Adrenal gland (tissue), 12 donors: ENCODE measurements around the gene OSBPL10. TPM values are rescaled to one million over a fixed set of nuclear protein-coding genes. Genes with fewer than 3 reads are reported as not detected.

ENCODE experiments used
- DNase-seq, 7 donors: peaks; one replicate each; pipeline ENCODE4 v3.0.0-alpha.2; 2019 to 2020
- H3K27ac ChIP-seq, 5 donors: fragments of 200-600 bp; sonication (generic) in 4 of 5; 1 replicate in 3 of 5; 2 replicates in 2 of 5; pipeline versions ENCODE4 v1.5.1 to v1.8.0; 2016 to 2020; ENCODE audit warnings: mild to moderate bottlenecking in 1 of 5
- H3K27me3 ChIP-seq: fragments of 200-600 bp; 2 replicates; pipeline ENCODE4 v1.8.0; 2021
- H3K36me3 ChIP-seq, 2 donors: fragments of 200-600 bp; replicated peaks in 1 of 2; 1 replicate in 1 of 2; 2 replicates in 1 of 2; pipeline versions ENCODE4 v1.5.1 to v1.8.0; 2018 to 2022
- H3K4me1 ChIP-seq, 2 donors: fragments of 200-600 bp; replicated peaks in 1 of 2; 1 replicate in 1 of 2; 2 replicates in 1 of 2; pipeline versions ENCODE4 v1.5.1 to v1.8.0; 2018 to 2021
- H3K4me3 ChIP-seq, 4 donors: fragments of 200-600 bp; sonication (generic) in 3 of 4; one replicate each; pipeline ENCODE4 v1.5.1; 2016 to 2018
- H3K9me3 ChIP-seq, 3 donors: fragments of 200-600 bp; sonication (generic) in 1 of 3; replicated peaks in 1 of 3; 1 replicate in 2 of 3; 2 replicates in 1 of 3; pipeline versions ENCODE4 v1.5.1 to v1.8.0; 2016 to 2021
- POLR2A ChIP-seq, 2 donors: fragments of 450-650 bp; IDR thresholded peaks; one replicate each; pipeline ENCODE4 v1.6.1; 2017; ENCODE audit warnings: antibody characterized with exemption in 2 of 2, mild to moderate bottlenecking in 2 of 2, moderate library complexity in 1 of 2
- WGBS, 4 donors: extraction: QIAGEN DNeasy Blood & Tissue Kit in 2 of 4; methylation state at CpG; one replicate each; pipeline versions ENCODE4 v1.1.5 to v1.1.7; 2013 to 2017; 5-methylcytosine and 5-hydroxymethylcytosine counted together
- intact Hi-C, 2 donors: fragments of 100-400 bp; cut with DNase I; formaldehyde crosslinking; loops; one replicate each; pipeline versions ENCODE4 v1.14.1 to v1.15.0; 2022 to 2023
- polyA plus RNA-seq, 3 donors: library from polyadenylated mRNA; stranded (reverse); fragments of 200-250 nt in 2 of 3; fragments of 350-450 nt in 1 of 3; fragmentation: Illumina TruSeq in 1 of 3; extraction: RNeasy Lipid Tissue Mini Kit (QIAGEN cat#74804) in 1 of 3; gene quantifications; one replicate each; pipeline ENCODE4 v1.2.3, GENCODE V29; 2013 to 2014
- total RNA-seq, 9 donors: library from RNA; depleted of rRNA in 4 of 9; stranded (reverse); fragments of >200 nt in 4 of 9; fragments of 120-200 nt in 1 of 9; fragmentation: NEBNext Ultra II Directional in 1 of 9; extraction: Animal tissue kit (Norgen Biotek cat#: 25700) in 1 of 9; gene quantifications; one replicate each; pipeline versions ENCODE4 v1.1.0 to v1.2.4, GENCODE V29; 2013 to 2023
- TF ChIP-seq, protein P1 (sequence below), 6 experiments: fragments of 450-650 bp in 4 of 6; fragments of 200-600 bp in 2 of 6; sonication (generic) in 1 of 6; IDR thresholded peaks; 1 replicate in 5 of 6; 2 replicates in 1 of 6; pipeline versions ENCODE4 v1.5.1 to v1.8.0; 2016 to 2021; ENCODE audit warnings: antibody characterized with exemption in 6 of 6, mild to moderate bottlenecking in 2 of 6, moderate library complexity in 1 of 6
- donor health status: healthy with polysubstance abuse.
- donor health status: Bipolar disorder and iron deficiency.
- donor health status: DM: yes; HTN: yes; CAD: no.
- donor health status: DM: no; HTN: no; CAD: no.
- donor health status: DM: no; HTN: no; CAD: no.
- donor health status: DM: yes; HTN: yes; CAD: no.

OSBPL10 gene
- total and polyA plus RNA-seq, 12 donors, result 2.0 to 55.6 (median 9.4) TPM

DNA sequence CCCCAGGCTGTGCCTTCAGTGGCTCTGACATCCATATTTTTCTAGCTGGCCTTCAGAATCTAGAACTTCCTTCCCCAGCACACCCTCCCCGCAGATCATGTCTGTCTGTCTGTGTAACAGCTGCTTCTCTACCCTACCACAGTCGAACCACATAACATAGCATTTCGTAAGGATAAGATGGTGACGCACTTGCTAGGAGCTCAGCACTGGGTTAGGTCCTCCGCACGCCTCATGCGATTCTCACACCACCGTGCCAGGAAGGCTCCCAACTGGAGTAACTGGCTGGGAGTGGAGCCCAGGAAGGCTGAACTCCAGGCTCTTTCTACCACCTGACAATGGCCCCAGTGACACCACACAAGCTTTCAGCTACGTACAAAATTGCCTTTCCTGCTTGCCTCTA is 279.8 kb downstream of the OSBPL10 start:
- Histone ChIP-seq H3K36me3 (no peaks in the 10 kb centered on the region), H3K27me3 (no peaks in the 10 kb centered on the region), H3K9me3 (no peaks in the 10 kb centered on the region), H3K27ac (no peak overlapping the region), H3K4me3 (no peak overlapping the region), H3K4me1 (peaks cover 10 to 12% of the 10 kb centered on the region in 2 donors)
- WGBS, 4 donors, result 83 to 96% (median 87%) methylated on average over 8 to 9 of the region's 9 CpGs
- TF ChIP-seq, protein P1, sequence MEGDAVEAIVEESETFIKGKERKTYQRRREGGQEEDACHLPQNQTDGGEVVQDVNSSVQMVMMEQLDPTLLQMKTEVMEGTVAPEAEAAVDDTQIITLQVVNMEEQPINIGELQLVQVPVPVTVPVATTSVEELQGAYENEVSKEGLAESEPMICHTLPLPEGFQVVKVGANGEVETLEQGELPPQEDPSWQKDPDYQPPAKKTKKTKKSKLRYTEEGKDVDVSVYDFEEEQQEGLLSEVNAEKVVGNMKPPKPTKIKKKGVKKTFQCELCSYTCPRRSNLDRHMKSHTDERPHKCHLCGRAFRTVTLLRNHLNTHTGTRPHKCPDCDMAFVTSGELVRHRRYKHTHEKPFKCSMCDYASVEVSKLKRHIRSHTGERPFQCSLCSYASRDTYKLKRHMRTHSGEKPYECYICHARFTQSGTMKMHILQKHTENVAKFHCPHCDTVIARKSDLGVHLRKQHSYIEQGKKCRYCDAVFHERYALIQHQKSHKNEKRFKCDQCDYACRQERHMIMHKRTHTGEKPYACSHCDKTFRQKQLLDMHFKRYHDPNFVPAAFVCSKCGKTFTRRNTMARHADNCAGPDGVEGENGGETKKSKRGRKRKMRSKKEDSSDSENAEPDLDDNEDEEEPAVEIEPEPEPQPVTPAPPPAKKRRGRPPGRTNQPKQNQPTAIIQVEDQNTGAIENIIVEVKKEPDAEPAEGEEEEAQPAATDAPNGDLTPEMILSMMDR (IDR thresholded peaks at IDR 0.05), result no peak
- TF ChIP-seq POLR2A (IDR thresholded peaks at IDR 0.05), result no peak
- intact Hi-C loops, result no loop called here
- DNase-seq, result no peak

DNA sequence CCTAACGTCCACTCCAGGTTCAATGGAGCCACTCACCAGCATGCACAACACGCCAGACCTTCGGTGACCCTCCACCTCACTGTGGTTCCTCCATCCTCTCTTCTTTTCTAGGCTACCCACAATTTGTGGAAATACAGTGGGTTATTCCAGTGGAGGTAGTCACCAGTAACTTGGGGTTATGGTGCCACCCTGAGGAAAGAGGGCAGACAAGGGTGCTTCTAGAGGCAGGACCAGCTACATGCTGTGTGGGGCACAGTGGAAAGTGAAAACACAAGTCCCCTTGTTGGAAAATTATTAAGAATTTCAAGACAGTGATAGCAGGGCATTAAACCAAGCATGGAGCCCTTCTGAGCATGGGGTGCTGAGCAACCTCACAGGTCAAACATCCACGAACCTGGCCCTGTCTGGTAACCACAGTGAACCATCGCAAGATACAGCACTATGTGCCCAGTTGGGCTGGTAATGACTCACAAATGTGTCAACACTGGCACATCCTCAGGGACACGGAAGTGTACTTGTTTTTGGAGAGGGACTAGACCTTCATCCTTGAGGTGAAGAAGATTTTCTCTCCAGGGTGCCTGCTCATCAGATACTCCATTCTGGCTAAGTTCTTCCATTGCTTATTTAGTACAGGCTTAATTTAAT is 281.6 kb downstream of the OSBPL10 start:
- no peak for DNase-seq
- TF ChIP-seq, protein P1 (IDR thresholded peaks at IDR 0.05), result no peak
- TF ChIP-seq POLR2A (IDR thresholded peaks at IDR 0.05), result no peak
- no peaks in the 10 kb centered on the region for H3K9me3 ChIP-seq
- WGBS, 4 donors, result 78 to 85% (median 81%) methylated on average over 5 to 6 of the region's 6 CpGs
- H3K36me3 ChIP-seq, result no peaks in the 10 kb centered on the region
- no peaks in the 10 kb centered on the region for H3K27me3 ChIP-seq
- peaks cover 0 to 2% of the 10 kb centered on the region in 2 donors for H3K4me1 ChIP-seq
- intact Hi-C loops, result no loop called here
- no peak overlapping the region for H3K4me3 ChIP-seq
- H3K27ac ChIP-seq, result no peak overlapping the region

GRCh38 chr3:31696815-31697548 is 284.1 kb downstream of the OSBPL10 start:
- 95 to 98% (median 95%) methylated on average over 6 of the region's 6 CpGs for WGBS, 4 donors
- no peaks in the 10 kb centered on the region for H3K27me3 ChIP-seq
- no peak for TF ChIP-seq POLR2A (IDR thresholded peaks at IDR 0.05)
- no peak for DNase-seq
- no peaks in the 10 kb centered on the region for H3K9me3 ChIP-seq
- intact Hi-C loops, result no loop called here
- no peaks in the 10 kb centered on the region for H3K4me1 ChIP-seq
- no peak overlapping the region for H3K4me3 ChIP-seq
- H3K27ac ChIP-seq, result no peak overlapping the region
- H3K36me3 ChIP-seq, result no peaks in the 10 kb centered on the region

DNA sequence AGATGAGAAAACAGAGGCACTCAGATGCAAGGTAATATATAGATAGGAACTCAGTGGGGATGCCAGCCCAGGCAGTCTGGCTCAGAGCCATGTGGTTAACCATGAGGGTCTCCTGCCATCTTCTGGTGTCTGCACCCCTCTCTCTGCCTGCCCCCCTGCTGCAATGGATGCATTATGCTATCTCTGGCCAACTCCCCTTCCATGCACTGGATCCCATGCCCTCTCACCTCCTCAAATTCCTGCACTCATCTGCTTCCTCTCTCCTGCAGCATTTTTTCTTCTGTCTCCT is 285.1 kb downstream of the OSBPL10 start:
- intact Hi-C loops, result no loop called here
- H3K4me3 ChIP-seq, result no peak overlapping the region
- DNase-seq, result no peak
- H3K36me3 ChIP-seq, result no peaks in the 10 kb centered on the region
- no peaks in the 10 kb centered on the region for H3K27me3 ChIP-seq
- no peaks in the 10 kb centered on the region for H3K9me3 ChIP-seq
- TF ChIP-seq, protein P1 (IDR thresholded peaks at IDR 0.05), result no peak
- no peak for TF ChIP-seq POLR2A (IDR thresholded peaks at IDR 0.05)
- no peaks in the 10 kb centered on the region for H3K4me1 ChIP-seq
- H3K27ac ChIP-seq, result no peak overlapping the region
